Measurements from ENCODE around the gene ALDH1A2.

GRCh38 chr15:58048261-58048660, 17.2 kb downstream of the ALDH1A2 start:
- no peak for TF ChIP-seq CTCF (IDR thresholded peaks at IDR 0.05; ENCODE audit: insufficient read depth, low read length, poor library complexity, severe bottlenecking)
- TF ChIP-seq EZH2phosphoT487 (conservative IDR thresholded peaks at IDR 0.05; ENCODE audit: low read length): no peak

All from SU-DHL-6 (cell line).